ENCODE data around the gene NGEF.

NGEF gene

DNA sequence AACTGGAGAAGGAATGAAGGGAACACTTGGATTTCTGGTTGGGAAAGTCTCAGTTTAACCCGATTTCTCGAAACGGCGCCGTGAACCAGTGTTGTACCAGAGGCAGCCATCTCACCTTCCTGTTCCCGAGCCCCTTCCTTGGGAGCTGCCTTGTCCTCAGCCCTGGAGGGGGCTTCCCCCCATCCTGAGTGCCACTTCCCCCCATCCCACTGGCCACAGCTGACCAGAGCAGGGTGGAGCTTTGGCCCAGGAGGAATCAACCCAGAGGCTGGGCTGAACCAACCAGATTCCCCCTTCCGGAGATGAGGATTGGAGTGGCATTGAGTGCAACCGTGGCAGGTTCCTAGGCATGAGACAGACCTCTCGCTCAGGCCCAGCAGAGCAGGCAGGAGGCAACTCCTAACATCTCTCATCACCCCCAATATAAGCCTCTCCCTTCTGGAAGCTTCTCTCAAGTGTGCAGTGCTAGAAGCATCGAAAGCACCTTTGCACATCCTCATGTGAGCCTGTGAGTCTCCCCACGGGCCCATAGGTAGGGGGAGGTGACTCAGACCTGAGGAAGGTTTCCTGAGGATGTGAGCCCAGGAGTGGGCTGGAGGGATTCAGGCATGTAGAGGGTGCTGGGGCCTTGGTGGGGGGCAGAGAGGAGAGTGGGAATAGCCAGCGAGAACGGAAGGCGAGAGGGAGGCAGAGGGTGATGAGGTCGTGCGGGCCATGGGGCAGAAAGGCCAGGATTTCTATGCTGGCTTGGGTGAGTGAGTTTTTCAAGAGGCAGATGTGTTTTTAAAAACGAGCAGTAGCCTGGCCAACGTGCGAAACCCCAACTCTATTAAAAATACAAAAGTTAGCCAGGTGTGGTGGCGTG lies 11.9 kb downstream of the NGEF start:
- no peak for DNase-seq

DNA sequence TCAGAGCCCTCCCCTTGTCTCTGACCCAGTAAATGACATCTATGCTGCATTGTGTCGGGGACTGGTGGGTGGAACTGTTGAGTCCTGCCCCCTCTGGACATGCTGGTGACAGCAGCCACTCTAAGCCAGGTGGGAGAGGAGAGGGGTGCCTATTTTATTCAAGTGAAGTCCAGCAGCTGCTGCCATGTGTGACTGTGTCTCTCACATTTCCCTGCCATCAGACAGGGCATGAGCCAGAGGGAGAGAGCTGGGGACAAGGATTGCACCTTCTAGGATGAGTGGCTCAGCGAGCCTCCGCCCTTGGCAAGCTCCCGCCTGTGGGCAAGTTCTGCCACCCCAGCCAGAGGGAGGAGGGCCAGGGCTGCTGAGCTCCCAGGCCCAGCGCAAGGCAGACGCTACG lies 13.7 kb downstream of the NGEF start:
- DNase-seq, result peak in 1 of 56 donors; percentile 20

DNA sequence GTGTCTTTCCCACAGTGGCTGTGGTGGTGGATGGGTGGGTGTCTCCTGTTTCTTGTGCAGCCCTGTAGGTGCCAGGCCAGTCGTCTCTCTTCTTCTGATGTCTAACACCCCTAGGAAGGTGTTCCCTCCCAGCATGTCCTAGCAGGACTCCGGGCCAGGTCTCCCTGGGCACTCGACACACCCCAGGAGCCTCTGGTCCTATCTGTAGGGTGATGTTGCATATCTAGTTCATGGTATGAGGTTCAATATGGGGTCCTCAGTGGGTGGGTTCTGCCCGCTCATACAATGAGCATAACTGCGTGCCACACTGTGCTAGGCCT lies 14.4 kb downstream of the NGEF start:
- DNase-seq, result no peak

DNA sequence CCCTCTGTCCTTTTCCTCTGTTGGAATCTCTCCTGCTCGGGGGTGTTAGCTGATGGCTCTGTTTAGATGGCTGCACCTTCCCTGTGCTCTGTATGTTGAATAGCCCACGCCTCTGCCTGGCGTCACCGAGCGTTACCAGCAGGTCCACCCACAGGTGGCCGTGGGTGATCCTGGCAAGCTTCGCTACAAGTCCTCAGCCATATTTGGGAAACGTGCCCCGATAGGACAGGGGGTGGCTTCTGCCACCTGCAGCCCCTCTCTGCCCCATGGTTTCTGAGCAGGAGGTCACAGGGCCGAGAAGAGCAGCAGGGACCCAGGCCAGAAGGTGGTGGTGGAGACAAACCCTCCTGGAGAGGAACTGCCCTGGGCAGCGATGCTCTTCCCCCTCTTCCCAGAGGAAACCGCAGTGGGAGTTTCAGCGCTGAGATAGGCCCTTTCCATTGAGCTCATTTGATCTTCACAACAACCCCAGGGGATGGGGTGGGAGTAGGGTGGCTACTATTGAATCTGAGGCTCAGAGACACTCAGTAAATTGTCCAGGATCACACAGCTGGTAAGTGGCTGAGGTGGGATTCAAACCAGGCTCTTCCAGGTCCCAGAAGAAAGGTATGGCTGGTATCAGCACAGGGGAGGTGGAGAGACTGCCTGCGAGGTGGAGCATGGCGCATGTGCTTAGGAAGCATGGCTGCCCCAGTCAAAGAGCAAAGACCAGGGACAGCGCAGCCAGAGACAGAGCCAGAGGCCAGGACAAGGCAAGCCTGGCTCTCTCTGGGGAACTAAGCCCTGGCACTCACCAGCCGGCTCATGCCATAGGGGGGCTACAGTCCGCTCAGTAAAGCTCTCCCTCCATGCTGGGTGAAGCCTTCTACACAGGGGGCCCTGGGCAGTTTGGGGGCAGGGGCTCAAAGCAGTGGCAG lies 15.0 kb downstream of the NGEF start:
- DNase-seq, result no peak

DNA sequence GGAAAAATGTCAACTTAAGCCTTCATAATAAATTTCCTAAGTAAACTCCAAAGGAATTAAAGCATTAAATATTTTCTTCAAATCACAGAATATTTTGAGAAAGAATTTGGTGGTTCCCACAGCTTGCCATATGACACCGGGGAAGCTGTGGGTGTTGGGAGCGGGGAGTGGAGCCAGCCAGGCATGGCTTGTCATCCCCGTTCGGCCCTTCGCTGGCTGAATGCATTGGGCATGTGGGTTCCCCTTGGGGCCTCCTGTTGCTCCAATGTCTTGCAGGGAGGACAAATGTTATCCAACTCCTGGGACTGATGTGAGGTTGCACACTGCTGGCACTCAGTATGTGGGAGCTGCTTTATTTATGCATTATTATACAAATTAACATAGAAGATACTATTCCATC lies 18.6 kb downstream of the NGEF start:
- no peak for DNase-seq

DNA sequence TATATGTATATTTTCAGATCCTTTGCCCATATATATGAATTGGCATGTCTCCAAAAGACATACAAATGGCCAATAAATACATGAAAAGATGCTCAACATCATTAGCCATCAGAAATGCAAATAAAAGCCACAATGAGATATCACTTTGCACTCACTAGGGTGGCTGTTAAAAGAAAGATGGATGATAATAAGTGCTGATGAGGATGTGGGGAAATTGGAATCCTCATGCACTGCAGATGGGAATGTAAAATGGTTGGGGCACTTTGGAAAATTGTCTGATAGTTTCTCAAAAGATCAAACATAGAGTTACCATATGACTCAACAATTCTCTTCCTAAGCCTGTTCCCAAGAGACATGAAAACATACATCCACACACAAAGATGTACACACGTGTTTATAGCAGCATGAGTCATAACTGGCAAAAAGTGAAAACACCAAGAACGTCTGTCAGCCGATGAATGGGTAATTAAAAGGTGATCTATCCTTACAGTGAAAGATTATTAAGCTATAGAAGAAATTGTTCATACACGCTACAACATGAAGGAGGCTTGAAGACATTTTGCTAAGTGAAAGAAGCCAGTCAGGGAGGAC lies 19.7 kb downstream of the NGEF start:
- DNase-seq, result no peak

DNA sequence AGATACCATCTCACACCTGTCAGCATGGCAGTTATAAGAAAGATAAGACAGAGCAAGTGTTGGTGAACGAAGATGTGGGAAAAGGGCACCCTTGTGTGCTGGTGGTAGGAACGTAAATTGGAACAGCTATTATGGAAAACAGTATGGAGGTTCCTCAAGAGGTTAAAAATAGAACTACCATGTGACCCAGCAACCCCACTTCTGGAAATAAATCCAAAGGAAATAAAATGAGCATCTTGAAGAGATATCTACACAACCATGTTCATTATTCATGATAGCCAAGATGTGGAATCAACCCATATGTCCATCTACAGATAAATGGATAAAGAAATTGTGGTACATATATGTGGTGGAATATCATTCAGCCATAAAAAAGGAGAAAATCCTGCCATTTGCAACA lies 26.9 kb downstream of the NGEF start:
- no peak for DNase-seq

DNA sequence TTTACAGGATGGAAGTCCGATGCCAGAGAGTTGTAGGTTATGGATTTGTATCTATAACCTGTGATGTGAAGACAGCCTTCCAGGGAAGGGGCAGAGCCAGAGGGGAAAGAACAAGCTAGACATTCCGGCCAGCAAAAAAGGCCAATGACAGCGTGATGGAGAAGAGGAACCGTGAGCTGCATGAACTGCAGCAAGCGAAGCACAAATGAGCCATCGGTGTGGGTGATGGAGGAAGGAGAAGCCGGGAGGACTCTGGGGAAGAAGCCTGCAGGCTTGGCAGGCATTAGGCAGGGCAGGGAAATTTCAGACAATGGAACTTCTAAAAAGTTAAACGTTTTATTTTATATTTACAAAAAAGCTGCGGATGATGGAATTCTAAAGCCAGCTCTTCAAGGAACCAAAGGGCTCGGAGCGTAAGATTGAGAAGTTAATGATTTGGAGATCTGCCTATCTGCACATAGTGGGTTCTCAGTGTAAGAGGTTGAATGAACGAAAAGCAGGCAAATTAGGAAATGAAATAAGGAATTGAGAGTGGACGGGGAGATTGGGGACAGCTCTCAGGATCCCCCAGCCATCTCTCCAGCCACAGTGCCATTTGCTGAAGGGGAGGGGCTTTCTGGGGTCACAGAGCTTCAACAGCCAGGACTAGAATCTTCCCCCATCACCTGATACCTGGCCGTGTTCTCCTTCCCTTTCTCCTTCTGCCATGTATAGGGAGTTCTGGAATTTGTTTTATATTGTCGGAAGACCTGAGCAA lies 28.4 kb downstream of the NGEF start:
- no peak for DNase-seq

DNA sequence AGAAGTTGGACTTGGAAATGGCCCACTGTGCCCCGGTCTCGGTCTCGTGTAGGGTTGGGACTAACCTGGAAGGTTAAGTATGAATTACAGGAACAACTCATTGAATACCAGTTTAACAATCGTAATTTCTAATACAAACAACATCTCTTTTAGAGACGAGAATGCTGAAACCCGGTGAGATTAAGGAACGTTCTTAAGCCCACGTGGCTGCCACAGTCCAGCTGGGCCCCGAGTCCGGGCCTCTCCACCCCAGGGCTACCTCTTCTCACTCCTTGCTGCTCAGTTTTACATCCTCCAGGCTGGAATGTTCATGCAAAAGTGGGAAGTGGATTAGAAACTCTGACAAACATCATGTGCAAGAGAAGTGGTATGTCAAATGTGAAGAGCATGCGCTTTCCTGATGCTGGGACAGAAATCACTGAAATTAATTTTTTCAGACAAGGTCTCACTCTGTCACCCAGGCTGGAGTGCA lies 29.4 kb downstream of the NGEF start:
- DNase-seq, result no peak

DNA sequence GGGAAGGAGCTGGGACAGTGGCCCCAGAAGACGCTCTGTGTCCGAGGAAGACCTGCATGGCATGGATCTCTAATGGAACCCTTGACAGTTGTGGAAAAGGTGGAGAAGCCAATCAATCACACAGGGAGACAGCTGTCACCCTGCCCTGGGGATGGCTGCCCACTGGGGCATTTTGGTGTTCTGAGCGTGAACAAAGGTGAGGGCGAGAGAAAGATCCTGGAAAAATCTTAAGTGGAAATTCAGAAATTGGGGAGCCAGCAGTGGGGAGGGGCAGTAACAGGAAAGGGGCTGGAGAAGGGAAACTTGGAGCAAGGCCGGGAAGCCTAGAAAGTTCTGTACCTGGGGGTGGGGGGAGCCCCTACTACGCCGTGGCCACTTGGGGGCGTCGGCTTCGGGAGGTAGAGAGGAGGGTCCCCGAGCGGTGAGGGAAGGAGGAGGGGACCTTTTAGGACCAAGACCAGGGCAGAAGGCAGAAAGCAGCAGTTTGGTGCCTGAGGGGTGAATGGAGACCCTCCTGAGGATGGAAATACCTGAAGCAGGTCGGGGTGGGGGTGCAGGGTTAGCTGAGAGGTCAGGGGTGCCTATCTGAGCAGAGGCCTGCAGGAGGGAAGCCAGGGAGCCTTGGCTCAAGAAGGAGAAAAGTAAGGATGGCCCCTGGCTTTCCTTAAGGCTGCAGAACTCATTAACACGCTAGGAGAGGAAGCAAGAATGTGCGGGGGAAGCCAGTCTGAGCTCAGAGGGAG lies 30.0 kb downstream of the NGEF start:
- no peak for DNase-seq

DNA sequence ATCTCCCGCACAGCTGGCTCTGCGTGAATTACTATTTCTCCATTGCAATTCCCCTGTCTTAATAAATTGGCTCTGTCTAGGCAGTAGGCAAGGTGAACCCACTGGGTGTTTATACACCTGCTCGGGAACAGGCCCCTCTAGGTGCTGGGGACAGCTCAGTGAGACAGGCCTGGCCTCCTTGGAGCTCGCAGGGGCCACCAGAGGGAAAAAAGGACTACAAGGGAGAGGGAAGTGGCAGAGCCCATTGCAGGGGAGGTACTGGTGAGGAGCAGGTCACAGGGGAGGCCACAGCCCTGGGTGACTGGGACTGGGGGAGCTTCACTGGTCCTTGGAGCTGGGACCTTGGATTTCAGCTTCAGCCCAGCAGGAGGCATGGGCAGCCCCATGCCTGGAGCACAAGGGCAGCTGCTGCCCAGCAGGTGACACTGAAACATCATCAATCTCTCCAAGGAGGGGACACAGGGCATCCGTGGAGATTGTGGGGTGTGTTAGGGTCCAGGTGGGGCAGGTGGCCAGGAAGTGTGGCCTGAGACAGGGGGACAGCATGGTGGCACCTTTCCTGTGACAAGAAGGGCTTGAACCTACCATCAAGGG lies 31.2 kb downstream of the NGEF start:
- DNase-seq, result no peak

DNA sequence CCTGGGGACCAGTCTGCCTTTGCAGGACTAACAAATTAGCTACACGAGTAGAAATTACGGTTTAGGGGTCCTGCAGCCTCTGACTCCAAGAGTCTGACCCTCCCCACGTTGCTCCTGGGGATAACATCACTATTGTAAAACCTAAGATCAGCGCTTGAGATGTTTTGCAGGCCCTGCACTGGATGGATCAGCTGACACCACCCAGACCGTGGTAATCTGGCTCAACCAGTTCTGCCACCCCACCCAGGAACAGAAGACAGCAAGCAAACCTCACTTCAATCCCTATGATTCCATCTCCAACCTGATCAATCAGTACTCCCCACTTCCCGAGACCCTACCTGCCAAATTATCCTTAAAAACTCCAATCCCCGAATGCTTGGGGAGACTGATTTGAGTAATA lies 31.7 kb downstream of the NGEF start:
- no peak for DNase-seq

DNA sequence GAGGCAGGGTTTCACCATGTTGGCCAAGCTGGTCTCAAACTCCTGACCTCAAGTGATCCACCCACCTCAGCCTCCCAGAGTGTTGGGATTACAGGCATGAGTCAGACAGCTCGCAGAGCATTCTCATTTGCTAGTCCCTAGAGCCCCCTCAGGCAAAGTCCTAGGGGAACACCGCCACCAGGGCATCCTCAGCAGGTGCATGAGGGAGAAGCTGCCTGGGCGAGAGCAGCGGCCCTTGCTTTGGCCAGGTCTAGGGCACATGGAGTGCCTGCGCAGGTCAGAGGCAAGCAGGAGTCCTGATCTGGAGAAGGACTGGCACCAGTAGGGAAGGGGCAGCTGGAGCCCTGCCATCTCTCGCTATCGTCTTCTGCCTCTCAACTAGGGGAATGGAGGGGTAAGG lies 32.4 kb downstream of the NGEF start:
- DNase-seq, result no peak

DNA sequence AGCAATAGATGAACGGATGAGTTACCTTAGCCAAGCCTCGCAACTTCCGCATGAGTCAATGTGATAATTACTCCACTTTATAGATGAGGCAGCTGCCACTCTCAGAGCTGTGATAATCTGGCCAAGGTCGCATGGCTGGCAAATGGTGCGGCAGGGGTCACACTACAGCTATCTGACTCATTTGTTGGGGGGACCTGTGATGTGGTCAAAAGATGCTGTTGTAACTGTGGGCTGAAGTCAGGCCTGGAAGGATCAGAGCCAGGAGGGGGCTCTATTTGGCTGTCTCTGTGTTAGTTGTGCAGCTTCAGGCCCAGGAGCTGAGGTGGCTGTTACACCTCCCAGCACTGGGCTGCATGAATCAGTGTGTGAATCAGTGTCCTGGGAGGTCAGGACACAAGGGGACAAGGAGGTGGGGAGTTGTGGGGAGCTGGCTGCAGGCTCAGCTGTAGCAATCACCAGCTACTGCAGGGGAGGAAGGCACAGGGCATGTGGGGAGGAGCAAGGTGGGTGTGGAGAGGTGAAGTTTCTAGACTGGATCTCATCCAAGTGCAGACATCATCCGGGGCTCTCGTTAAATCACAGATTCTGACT lies 33.1 kb downstream of the NGEF start:
- peak in 2 of 56 donors; percentile 13 to 14 for DNase-seq

DNA sequence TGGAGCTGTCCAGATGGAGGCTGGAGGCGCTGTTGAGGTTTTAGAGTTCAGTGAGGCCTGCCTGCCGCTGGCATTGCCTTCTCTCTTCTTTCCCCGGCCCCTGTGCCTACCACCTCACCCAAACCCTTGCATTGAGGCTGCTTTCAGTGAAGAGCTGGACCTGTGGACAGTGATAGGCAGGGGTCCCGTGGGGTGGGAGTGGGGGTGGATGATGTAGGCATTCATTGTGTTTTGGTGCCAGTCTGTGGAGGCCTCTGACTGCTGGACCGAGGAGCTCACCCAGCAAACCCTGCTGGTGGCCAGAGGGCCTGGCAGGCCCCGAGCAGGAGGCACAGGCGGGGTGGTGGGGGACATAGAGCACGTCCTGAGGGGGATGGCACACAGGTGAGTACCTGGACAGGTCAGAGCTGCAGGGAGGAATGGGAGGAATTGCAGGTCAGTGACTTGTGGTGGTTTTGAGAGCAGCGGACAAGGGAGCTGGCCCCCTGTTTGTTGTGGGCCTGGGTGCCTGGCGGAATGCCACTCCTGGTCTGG lies 35.6 kb downstream of the NGEF start:
- DNase-seq, result no peak

DNA sequence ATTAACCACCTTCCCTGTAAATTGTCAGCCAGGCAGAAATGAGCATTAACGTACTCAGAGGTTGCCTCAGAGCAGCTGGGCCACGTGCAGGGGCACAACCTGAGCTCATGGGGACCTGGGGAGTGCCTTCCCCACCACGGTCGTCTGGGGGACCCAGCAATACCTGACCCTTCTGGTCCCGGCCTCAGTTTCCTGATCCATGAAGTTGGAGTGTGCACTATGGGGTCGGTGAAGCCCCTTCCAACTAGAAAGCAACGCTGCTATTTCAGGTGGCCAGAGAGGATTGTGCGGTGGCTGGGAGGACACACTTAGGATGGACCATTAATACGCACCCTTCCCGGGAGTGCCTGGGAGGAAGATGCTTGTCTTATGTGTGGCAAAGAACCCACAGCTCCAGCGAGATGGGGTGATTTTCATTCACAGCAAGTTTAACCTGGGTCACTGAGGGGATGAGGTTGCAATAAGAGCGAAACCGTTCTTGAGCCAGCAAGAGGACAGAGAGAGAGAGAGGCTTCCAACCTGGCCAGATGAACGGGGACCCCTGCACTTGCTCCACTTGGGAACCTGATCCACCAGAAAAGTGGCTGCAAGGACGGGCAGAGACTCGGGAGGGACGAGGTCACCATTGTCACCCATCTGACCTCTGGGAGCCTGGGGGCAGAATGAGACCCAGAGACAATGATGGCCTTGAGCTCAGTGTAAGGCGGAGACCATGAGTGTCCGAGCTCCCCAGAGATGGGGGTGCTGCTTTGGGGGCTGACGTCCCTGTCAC lies 36.2 kb downstream of the NGEF start:
- no peak for DNase-seq

DNA sequence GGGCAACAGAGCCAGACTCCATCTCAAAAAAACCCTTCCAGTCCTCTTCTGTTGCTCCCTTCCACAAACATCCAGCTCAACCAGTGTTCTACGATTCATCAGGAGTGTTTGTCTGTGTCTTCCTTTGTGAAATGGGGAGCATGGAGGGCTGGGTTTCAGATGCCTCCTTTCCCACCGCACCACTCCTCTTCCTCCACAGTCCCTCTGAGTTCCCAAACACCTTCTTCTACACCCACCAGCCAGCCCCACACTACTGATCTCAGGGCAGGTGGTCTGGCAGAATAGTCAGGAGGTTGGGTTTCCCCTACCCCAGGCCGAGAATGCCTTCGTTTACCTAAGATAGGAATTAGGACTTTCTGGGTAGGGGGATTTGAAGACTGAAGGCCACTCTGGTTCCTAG lies 36.9 kb downstream of the NGEF start:
- no peak for DNase-seq

DNA sequence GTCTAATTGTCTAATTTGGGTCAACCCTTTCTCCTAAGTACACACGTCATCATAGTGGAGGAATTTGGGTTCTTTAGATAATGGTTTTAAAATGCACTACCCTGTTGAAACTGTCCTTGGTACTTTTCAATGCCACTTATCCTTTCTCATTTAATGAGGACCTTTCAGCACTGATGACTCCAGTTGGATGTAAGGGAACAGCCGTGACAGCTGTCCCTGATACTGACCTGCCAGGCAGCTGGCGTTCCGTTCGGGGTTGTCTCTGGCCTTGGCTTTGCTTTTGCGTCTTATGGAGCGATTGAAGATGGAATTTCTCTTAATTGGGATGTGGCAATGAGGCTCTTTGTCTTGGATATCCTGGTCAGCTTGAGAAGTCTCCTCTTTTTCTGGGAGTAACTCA lies 38.7 kb downstream of the NGEF start:
- DNase-seq, result no peak

DNA sequence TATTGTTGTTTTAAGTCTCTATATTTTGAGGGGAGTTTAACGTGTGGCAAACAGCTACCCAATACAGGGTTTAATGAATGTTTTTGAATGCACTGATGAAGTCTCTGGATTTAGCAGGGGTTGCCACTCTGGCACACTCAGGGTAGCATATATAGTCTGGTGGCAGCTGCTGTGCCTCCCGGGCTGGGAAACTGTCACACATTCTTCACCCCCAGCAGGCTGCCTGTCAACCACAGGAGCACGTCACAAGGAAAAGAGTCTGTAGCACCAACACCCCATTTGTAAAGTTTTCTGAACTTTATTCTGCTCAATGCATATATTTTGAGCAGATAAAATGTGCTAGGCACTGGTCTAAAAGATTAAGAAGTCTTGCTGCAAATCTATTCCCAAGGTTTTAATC lies 39.3 kb downstream of the NGEF start:
- DNase-seq, result no peak

All from amygdala (tissue), 56 donors.